Endothelial cell (in vitro differentiated cells): Measurements from ENCODE around the gene OPN1MW. TPM values are rescaled to one million over a fixed set of nuclear protein-coding genes. Genes with fewer than 3 reads are reported as not detected.
"Not testable (repeated sequence)": the region's sequence is repeated elsewhere in the genome, so short reads cannot be mapped to it uniquely, and the experiment has no call there.

ENCODE experiments used
- DNase-seq: peaks from one replicate; pipeline ENCODE4 v3.0.0; 2021; ENCODE audit warnings: low spot score
- H3K27ac Mint-ChIP-seq: one replicate; pipeline ENCODE4 v1.8.0; 2021; ENCODE audit warnings: mixed read lengths, inconsistent platforms; ENCODE audit not compliant: unreplicated experiment
- H3K27me3 Mint-ChIP-seq: one replicate; pipeline ENCODE4 v1.8.0; 2021; ENCODE audit warnings: mild to moderate bottlenecking, moderate library complexity, mixed read lengths, inconsistent platforms; ENCODE audit not compliant: unreplicated experiment
- H3K36me3 Mint-ChIP-seq: one replicate; pipeline ENCODE4 v1.8.0; 2021; ENCODE audit warnings: mild to moderate bottlenecking, low read depth, mixed read lengths, inconsistent platforms; ENCODE audit not compliant: unreplicated experiment
- H3K4me1 Mint-ChIP-seq: one replicate; pipeline ENCODE4 v1.8.0; 2021; ENCODE audit warnings: mild to moderate bottlenecking, mixed read lengths, inconsistent platforms; ENCODE audit not compliant: unreplicated experiment
- H3K4me3 Mint-ChIP-seq: one replicate; pipeline ENCODE4 v1.8.0; 2021; ENCODE audit warnings: mild to moderate bottlenecking, mixed read lengths, inconsistent platforms; ENCODE audit not compliant: unreplicated experiment
- H3K9me3 Mint-ChIP-seq: one replicate; pipeline ENCODE4 v1.8.0; 2021; ENCODE audit warnings: mixed read lengths, inconsistent platforms; ENCODE audit not compliant: unreplicated experiment
- total RNA-seq: library from RNA; stranded (reverse); fragmentation: NEBNext Ultra II Directional; extraction: Animal tissue kit (Norgen Biotek cat#: 25700); gene quantifications from one replicate; pipeline ENCODE4 v1.2.1, GENCODE V29; 2021; ENCODE audit not compliant: unreplicated experiment

Gene OPN1MW
- total RNA-seq, 1 donor from 2014 or later: not detected

DNA sequence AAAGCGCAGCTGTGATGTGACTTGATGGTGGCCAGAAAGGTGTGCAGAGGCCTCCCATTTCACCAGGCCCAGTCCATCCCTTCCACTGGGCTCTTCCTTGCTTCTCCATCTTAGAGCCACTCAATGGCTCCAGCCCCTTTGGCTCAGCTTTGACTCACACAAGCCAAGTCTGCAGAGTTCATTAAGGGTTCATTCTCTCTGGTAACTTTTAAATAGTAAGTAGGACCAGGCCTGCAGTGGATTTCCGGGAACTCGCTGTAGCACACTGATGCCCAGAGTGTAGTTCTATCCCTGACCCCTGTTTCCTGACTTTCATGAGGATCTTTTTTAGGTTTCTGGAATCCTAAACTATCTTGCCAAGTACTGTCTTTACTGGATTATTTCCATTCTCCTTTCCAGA is 49.0 kb downstream of the OPN1MW start:
- not testable (repeated sequence) for H3K27ac Mint-ChIP-seq, H3K27me3 Mint-ChIP-seq

DNA sequence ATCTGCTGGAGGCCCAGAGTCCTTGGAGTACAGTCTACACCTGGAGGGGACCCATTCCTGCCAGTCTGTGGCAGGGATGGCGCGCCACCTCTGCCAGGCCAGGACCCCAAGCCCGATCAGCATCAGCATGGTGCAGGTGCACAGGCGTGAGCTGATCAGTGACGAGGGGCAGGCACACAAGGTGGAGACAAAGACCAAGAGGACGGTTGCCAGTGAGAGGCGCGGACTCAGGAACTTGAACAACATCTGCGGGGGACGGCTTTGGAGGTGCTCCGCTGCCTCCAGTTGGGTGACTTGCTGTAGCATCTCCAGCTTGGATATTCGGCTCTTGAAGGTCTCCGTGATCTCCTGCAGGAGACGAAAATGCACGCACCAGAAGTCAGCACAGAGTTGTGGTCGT is 51.2 kb downstream of the OPN1MW start:
- not testable (repeated sequence) for DNase-seq, H3K4me3 Mint-ChIP-seq, H3K36me3 Mint-ChIP-seq, H3K27ac Mint-ChIP-seq, H3K27me3 Mint-ChIP-seq, H3K4me1 Mint-ChIP-seq, H3K9me3 Mint-ChIP-seq

More for the DNA sequence above, 49.0 kb downstream of the OPN1MW start:
- H3K9me3 Mint-ChIP-seq, H3K36me3 Mint-ChIP-seq, H3K4me1 Mint-ChIP-seq, H3K4me3 Mint-ChIP-seq, DNase-seq: not testable (repeated sequence)

DNA sequence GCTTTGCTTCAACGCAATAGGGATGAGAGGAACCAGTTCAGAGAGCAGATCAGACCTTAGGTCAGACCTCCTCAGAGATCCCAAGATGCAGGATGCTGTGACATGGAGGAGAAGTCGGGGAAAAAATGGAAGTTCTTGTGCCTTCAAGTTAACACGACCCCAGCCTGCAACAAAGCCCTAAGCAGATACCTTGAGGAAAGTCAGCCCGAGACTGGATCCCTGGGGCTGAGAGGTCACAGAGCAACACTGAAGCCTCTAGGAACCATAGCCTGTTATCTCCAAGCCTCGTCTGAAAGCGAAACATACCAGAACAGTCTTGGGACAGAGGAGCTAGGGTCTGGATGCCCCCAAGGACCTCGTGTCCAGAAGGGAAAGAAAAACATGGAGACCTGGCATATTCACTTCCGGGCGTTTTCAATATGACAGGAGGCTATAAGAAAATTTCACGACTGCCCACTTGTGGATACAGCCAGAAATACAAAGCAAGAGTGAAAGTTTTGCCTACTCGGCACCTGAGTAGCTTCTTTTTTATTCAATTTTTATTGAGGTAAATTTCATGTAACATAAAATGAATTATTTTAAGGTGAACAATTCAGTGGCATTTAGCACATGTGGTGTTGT is 56.7 kb downstream of the OPN1MW start:
- not testable (repeated sequence) for H3K9me3 Mint-ChIP-seq, H3K36me3 Mint-ChIP-seq, H3K4me1 Mint-ChIP-seq, H3K27ac Mint-ChIP-seq, H3K4me3 Mint-ChIP-seq, H3K27me3 Mint-ChIP-seq, DNase-seq

DNA sequence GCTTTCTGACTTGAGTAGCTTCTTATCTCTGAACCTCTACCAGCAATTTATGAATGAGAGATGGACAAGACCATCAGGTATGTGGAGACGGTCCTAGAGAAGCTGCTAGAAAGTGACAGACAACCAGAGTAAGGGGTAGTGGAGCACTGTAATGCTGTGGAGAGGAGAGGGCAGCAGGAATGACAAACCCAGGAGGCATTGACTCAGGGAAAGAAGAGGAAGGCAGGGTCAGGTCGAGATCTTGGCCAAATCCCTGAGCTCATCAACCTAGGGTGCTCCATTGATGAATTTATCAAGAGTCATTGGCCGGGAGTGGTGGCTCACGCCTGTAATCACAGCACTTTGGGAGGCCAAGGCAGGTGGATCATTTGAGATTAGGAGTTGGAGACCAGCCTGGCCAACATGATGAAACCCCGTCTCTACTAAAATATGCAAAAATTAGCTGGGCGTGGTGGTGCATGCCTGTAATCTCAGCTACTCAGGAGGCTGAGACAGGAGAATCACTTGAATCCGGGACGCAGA is 57.6 kb downstream of the OPN1MW start:
- not testable (repeated sequence) for H3K36me3 Mint-ChIP-seq, H3K4me3 Mint-ChIP-seq, H3K27ac Mint-ChIP-seq, H3K27me3 Mint-ChIP-seq, H3K4me1 Mint-ChIP-seq, DNase-seq, H3K9me3 Mint-ChIP-seq

Other genes starting within 250 kb of the OPN1MW start
- gene NAA10, start 247.6 kb upstream of the OPN1MW start, total RNA-seq: 85.5 TPM
- 19.3 TPM for gene RENBP, start 238.0 kb upstream of the OPN1MW start, total RNA-seq
- gene HCFC1, start 210.8 kb upstream of the OPN1MW start, total RNA-seq: 74.6 TPM
- 12.0 TPM for gene TMEM187, start 209.8 kb upstream of the OPN1MW start, total RNA-seq
- 89.9 TPM for gene IRAK1, start 162.7 kb upstream of the OPN1MW start, total RNA-seq
- gene MECP2, start 84.9 kb upstream of the OPN1MW start, total RNA-seq: 60.0 TPM
- gene OPN1LW, start 38.4 kb upstream of the OPN1MW start, total RNA-seq: not detected
- gene OPN1MW2, start 37.2 kb downstream of the OPN1MW start, total RNA-seq: not detected
- gene OPN1MW3, start 75.0 kb downstream of the OPN1MW start, total RNA-seq: not detected
- gene TEX28, start 112.5 kb downstream of the OPN1MW start, total RNA-seq: not detected
- gene TKTL1, start 113.2 kb downstream of the OPN1MW start, total RNA-seq: 7.1 TPM
- gene FLNA, start 192.0 kb downstream of the OPN1MW start, total RNA-seq: 1,022 TPM
- 44.7 TPM for gene EMD, start 196.7 kb downstream of the OPN1MW start, total RNA-seq
- 3,704 TPM for gene RPL10, start 215.8 kb downstream of the OPN1MW start, total RNA-seq
- 38.6 TPM for gene DNASE1L1, start 226.7 kb downstream of the OPN1MW start, total RNA-seq
- 56.4 TPM for gene TAFAZZIN, start 228.9 kb downstream of the OPN1MW start, total RNA-seq
- gene ATP6AP1, start 246.1 kb downstream of the OPN1MW start, total RNA-seq: 100 TPM